ENCODE data around the gene BTBD6.

Gene BTBD6

GRCh38 chr14:105211758-105212089 lies 36.6 kb upstream of the BTBD6 start:
- no peak for FAIRE-seq

- no peak for FAIRE-seq
Observed at GRCh38 chr14:105212541-105213300, 35.6 kb upstream of the BTBD6 start.

- no peak for FAIRE-seq
Observed at GRCh38 chr14:105213361-105213760, 35.0 kb upstream of the BTBD6 start.

GRCh38 chr14:105214324-105214915 lies 33.9 kb upstream of the BTBD6 start:
- FAIRE-seq = no peak

GRCh38 chr14:105215602-105216001 lies 32.7 kb upstream of the BTBD6 start:
- no peak for FAIRE-seq

GRCh38 chr14:105216490-105217247 lies 31.7 kb upstream of the BTBD6 start:
- FAIRE-seq = no peak

GRCh38 chr14:105217774-105218173 lies 30.6 kb upstream of the BTBD6 start:
- FAIRE-seq = no peak

GRCh38 chr14:105218611-105219010 lies 29.7 kb upstream of the BTBD6 start:
- FAIRE-seq = no peak

- FAIRE-seq = no peak
Observed at GRCh38 chr14:105219043-105219612, 29.2 kb upstream of the BTBD6 start.

GRCh38 chr14:105219753-105220152 lies 28.6 kb upstream of the BTBD6 start:
- no peak for FAIRE-seq

- FAIRE-seq = no peak
Observed at GRCh38 chr14:105220699-105221597, 27.4 kb upstream of the BTBD6 start.

GRCh38 chr14:105221598-105222178 lies 26.6 kb upstream of the BTBD6 start:
- FAIRE-seq = no peak

GRCh38 chr14:105223260-105223659 lies 25.1 kb upstream of the BTBD6 start:
- FAIRE-seq = no peak

GRCh38 chr14:105223770-105224544 lies 24.4 kb upstream of the BTBD6 start:
- no peak for FAIRE-seq

- FAIRE-seq = no peak
Observed at GRCh38 chr14:105224845-105225570, 23.3 kb upstream of the BTBD6 start.

- FAIRE-seq = no peak
Observed at GRCh38 chr14:105226198-105226597, 22.1 kb upstream of the BTBD6 start.

- no peak for FAIRE-seq
Observed at GRCh38 chr14:105227346-105227745, 21.0 kb upstream of the BTBD6 start.

- FAIRE-seq = no peak
Observed at GRCh38 chr14:105228562-105228961, 19.8 kb upstream of the BTBD6 start.

- no peak for FAIRE-seq
Observed at GRCh38 chr14:105229099-105229655, 19.2 kb upstream of the BTBD6 start.

- no peak for FAIRE-seq
Observed at GRCh38 chr14:105240811-105241576, 7.3 kb upstream of the BTBD6 start.
